ENCODE measurements around the gene CREB3L2. TPM values are rescaled to one million over a fixed set of nuclear protein-coding genes. Genes with fewer than 3 reads are reported as not detected.

The CREB3L2 gene
- total RNA-seq, 1 donor from 2014 or later: 28.3 TPM

DNA sequence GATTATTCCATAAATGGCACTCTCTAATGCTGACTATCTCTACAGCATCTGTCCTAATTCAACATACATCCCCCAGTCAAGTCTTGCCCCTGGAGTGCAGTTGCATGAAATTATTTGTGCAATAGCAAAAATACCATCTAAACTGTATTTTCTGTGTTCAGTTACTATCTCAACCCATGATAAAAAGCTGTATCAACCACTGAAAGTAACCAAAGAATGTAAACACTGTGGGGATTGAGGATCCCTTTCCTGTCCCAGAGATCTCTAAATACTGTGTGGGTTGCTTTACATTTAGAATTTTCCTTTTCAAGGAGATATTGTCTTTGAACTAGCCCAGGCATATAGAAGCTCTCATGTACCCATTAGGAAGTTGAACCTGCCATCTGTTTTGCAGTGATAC is 131.2 kb downstream of the CREB3L2 start:
- no peak for ATAC-seq

DNA sequence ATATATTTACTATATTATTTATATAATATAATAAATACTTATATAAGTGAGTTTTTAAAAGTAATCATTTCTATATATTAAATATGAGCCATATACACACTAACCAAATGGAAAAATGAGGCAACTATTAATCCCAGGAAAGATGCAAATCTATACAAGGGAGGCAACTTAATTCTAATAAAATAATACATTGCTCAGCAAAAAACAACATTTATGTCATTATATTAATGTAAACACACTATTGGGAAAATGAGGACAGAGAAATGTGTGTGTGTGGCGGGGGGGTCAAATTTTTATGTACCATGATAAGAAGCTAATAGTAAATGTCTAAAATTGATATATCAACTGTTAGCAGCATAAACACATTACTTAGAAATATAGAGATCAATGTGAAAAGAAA is 131.8 kb downstream of the CREB3L2 start:
- ATAC-seq: no peak

DNA sequence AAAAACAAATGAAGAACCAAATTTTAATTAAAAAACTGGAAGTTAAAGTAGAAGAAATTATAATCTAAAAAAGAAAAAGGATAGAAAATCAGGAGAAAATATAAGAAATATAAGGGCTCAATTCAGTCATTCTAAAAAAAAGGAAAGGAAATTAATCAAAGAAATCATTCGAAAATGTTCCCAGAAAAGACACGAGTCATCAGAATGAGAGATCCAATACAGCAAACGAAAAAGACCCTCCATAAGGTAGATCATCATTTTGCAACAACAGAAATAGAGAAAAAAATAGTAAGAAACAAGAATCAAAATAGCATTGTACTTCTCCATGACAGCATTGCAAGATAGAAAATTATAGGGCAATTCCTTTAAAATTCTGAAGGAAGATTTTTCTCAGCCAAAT is 132.6 kb downstream of the CREB3L2 start:
- no peak for ATAC-seq

DNA sequence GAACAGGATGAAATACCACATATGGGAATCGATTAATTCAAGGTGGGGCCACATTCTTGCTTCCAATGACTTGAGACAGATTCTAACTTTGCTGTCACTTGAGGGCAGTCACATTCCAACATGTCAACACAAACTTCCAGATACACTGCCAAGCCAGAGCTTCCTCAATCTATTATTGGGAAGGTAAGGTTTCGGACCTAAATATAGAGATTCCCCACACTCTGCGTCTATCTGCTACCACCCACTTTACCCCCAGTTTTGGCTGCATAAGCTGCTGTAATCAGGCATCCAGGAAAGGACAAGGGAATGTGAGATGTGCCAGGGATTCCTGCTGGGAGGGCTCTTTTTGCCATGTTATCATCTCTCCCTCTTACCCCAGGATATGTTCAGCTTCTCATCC is 134.6 kb downstream of the CREB3L2 start:
- ATAC-seq: no peak

DNA sequence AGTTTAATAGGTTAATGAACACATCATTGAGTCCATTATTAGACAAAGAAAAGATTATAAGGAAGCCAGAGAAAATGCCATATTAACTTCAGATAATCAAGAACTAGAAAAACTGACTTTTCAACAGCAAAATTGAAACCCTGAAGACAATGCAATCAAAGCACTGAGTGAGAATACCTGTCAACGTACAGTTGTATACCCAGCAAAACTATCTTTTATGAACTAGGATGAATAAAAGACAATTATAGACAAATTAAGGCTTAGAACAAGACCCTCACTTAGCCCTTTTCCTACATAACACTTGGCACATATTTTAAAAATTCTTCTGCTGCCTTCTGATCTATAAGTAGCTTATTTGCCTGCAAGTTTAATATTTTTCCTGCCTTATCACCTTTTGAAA is 136.1 kb downstream of the CREB3L2 start:
- no peak for ATAC-seq

DNA sequence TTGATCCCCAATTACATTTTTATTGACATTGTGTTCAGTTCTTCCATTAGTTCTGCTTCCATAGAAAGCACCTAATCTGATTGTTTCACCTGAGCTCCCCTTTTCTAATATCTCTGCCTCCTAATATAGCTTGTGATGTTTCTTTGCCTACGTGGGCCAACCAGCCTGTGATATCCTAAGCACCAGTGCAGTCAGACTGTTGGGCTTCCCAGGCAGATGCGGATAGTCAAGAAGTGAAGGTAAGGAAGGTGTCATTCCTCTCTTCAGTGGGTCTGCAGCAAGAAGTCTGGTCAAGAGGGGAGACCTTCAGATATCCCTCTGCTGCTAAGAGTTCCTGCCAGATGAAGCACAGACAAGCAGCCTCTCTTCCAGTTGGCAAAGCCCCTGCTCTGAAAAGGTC is 138.9 kb downstream of the CREB3L2 start:
- no peak for ATAC-seq

DNA sequence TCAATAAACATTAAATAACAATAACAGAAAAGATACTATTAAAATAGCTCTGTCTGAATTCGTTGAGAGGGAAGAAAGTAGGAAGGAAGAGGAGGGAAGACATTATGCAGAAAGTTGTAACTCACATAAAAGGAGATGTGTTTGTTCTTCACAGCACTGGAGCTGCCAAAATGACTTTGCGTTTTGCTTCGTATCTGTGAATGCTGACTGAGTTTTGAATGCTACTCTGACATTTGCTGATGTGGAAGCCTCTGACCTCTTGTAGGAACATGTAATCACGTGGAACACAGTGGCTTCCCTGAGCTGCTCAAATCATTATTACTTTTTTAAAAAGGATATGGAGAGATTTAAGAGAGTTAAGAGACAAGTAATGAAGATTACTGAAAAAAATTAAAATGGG is 139.5 kb downstream of the CREB3L2 start:
- ATAC-seq: no peak

DNA sequence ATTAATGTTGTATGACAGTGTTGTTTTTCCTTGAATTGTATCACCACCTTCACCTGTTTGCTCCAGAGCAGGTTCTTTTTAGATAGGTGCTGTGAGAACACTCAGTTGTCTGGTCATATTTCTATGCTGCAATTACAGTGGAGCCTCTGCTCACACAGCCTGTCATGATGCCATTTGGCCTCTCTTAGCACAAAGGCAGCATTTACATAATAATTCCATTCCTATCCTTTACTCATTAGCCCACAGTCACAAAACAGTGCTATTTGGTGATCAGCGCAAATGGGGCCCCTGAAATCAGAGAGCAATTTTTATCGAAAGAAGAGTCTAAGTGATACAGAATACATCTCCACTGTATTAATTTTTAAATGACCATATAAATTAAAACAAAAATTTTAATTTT is 141.3 kb downstream of the CREB3L2 start:
- ATAC-seq: no peak

DNA sequence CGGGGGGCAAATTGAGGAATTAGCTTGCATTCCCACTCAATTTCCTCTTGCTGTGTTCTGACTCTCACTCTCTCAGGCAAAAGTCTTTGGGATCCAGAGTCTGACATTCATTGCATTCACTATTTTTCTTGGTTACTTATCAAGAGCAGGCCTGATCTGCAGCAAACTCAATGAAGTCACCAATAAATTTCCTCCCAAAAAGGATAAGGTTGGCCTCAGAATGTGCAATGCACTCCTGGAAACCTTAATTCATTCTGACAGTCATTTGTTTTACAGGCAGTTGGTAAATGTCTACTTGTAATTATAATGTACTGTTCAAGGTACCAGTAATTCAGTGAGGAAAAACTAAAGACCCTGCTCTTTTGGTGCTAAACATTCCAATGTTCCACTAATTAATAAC is 148.8 kb downstream of the CREB3L2 start:
- no peak for ATAC-seq

DNA sequence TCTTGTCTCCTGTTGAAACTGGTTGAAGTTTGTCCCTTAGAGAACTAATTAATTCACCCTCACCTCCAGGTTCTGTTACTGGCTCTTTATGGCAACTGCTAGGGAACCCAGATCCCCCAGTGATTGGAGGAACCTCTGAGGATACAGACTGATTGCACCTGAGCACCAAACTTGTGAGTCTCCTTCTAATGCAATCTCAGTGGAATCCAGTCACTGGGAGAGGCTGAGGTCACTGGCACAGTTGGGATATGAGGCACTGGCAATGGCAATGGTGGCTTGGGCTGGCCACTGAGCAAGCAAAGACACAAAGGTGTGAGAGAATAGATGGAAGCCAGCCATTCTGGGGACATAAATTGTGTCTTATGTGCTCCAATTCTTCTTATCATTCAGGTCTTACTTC is 149.8 kb downstream of the CREB3L2 start:
- ATAC-seq: no peak

DNA sequence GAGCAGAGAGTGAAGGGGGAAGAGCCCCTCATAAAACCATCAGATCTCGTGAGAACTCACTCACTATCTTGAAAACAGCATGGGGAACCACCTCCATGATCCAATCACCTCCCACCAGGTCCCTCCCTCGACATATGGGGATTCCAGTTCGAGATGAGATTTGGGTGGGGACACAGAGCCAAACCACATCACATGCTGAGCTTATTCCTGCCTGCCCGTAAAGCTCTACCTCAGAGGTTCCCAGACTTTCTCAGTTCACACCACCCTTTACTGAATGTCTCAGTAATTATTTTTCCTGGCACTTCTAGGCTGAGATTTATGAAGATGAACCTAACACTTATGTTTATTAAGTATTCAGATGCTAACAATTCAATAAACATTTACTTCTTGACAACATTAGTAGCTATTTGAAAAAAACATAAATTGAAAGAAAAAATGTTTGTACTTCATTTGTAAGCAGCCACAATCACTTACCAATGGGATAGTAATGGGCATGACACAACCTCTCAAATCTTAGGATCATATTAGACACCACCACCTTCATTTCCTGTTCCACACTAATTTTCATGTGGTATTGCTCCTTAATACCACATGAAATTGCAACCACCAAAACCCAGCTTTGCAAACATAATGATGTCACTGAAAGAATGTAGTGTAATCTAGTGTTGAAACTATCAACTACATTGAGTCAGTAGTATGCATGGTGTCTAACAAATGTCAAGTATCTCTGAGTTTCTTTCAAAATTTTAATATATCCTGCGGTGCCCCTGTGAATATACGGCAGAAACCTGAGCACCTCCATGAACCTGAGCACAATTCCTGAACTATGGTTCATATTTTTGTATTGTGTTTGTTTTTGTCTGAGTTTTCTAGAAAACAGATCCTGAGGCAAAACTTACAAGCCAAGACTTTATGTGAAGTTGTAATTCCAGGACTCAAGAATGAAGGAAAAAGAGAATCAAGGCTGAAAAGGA is 150.6 kb downstream of the CREB3L2 start:
- ATAC-seq: no peak

DNA sequence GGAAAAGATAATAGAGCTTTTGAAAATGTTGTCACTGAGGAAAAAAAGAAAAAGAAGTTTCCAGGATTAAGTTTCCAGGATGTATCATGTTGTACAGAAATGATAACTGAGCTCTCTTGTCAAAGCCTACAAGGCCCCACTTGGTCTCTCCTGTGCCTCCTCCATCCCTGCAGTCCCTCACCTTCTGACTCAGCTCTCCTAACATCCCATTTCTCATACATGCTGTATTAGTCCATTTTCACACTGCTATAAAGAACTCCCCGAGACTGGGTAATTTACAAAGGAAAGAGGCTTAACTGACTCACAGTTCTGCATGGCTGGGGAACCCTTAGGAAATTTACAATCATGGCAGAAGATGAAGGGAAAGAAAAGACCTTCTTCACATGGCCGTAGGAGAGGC is 151.3 kb downstream of the CREB3L2 start:
- no peak for ATAC-seq

DNA sequence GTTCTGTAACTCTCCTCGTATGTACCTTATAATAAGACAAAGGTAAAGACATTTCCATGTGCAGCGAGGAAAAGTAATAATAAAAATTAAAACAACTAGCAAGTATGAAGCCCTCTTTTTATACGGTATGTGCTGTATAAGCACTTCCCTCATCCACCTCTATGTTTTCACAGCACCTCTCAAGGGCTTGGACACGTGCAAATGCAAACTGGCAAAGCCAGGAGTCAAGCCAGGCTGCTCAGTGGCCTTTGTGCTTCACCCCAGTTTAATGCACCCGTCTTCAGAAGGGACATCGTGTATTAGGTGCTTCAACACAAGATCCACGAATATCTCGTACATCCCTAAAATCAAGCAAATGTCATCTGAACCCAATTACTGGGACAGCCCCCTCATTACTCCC is 153.8 kb downstream of the CREB3L2 start:
- no peak for ATAC-seq

DNA sequence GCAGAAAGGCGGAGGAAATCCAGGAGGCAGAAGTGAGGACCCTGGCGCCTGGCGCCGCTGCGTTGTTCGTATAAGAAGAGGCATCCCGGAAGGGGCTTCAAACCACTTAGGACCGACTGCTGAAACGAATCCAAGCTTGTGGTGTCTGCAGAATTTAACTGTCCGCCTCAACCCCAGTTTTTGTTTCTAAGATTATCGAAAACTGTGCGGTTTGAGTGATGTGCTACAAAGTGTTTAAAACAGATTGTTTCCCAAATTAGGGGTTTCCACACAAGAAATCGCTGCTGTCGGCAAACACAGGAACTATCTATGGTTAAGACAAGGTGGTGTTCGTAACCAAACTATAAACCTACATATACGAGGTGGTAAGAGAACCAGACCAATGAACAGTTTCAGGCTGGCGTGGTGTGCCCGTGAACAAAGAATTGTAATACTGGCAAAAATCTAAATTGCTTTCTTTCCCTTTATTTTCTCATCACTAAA is 154.3 kb downstream of the CREB3L2 start:
- ATAC-seq: no peak

DNA sequence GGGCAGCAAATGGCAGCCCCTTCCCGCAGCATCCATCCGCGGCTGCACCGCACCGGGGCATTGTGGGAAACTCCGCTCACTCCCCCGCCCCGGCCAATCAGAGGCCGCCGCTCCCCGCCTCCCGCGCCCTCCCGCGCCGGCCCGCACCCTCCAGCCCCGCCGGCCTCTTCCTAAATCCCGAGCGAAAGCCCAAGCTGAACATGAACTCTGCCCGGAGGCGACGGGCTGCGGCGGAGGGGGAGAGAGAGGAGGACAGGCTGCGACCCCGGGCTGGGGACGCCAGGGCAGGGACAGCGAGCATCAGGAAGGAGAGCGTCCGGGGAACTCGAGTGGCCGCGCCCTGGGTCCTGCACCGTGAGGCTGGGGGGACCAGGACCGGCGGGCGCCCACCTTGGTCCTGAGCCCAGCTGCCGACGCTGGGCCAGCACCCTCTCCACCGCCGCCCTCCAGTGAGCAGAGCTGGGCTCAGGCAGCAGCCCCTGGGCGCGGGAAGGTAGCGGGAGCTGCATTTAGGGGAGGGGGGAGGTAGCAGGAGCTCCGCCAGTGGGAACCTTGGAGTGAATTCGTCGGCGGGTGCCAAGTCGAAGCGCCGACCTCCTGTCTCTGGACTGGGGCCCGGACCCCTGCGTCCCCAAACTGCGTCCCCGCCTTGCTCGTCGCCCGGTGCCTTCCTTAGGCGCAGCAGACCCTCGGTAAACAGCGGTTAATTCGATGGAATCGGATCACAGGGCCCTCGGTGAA is 154.9 kb downstream of the CREB3L2 start, which contains the start of gene DGKI:
TSS of gene DGKI (minus strand) at position 148 of the 741 bp plus-strand sequence.
- peak; percentile 25 for ATAC-seq

DNA sequence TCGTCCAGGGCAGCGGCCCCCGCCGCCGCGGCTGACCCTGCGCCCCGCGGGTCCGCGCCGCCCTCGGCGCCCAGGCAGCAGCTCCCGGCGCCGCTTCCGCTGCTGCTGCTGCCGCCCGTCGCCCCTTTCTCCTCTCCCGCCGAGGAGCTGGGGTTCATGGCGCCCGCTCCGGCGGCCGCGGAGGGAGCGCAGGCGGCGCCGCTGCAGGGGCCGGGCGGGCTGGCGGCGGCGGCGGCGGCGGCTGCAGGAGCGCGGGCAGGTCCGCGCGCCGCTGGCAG is 155.4 kb downstream of the CREB3L2 start:
- ATAC-seq: peak; percentile 23

DNA sequence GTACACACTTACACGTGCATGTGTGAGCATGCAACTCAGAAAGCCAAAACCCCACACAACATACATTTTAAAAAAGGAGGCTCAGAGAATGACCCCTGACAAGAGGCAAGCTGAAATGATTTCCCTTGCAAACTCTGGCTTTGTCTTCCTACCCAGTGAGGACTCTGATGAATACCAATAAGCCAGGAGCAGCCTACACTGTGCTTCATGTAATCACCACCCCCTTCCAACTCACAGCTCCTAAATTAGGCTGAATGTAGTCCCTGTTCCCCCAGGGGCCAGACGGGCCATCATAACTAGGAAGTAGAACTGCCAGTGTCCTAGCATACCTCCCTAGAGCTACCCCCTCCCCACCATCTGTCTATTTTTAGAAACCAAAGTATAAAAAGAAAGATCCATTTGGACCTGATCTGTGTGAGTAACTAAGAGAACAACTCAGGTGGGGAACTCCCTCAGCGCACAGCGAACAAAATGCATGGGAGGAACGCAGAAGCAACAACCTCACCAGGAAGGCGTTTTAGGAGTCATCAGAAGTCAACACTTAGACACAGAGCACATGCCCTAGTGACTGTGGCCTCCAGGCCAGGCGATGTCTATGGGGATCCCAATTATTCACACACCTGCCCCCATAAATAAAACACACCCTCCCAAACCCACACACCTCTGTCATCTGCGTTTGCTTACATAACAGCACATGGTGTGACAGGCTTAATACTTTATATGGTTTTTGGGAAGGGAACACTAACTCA is 157.0 kb downstream of the CREB3L2 start:
- no peak for ATAC-seq

DNA sequence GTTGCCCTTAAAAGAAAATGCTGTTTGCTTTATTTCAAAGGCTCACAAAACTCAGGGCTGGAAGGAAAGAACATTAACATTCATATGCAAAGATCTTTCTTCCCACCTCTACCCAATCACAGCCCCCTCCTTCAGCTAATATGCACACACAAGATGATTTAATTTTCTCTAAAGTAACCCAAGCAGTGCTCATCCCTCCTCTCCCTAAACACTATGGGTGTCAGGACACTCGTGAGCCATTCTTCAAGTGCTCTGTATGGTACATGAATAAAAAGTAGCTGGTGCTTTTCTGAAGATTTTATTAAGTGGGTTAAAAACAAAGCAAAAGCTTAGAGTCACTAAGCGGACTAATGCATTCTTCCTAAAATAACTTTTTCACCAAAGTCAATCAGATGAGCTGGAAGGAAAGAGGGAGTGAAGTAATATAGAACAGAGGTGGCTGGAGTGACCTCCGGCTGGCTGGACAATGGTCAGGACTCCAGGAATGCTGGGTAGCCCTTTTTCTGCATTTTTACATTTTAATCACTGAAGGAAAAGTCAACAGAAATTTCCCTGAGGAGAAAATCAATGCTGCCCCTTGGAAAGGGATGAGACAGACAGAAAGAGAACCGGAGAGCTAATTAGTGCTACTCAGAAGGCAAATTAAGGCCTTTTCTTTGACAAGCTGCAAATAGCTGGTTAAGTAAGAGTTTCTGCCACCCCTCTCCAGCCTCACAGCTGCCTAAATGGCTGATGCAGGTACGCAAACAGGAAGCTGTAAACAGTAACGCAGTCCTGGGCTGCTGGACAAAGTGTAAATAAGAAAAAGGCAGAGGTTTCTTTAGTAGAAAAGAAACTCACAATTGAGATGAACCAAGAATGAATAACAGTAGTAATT is 161.7 kb downstream of the CREB3L2 start:
- no peak for ATAC-seq

DNA sequence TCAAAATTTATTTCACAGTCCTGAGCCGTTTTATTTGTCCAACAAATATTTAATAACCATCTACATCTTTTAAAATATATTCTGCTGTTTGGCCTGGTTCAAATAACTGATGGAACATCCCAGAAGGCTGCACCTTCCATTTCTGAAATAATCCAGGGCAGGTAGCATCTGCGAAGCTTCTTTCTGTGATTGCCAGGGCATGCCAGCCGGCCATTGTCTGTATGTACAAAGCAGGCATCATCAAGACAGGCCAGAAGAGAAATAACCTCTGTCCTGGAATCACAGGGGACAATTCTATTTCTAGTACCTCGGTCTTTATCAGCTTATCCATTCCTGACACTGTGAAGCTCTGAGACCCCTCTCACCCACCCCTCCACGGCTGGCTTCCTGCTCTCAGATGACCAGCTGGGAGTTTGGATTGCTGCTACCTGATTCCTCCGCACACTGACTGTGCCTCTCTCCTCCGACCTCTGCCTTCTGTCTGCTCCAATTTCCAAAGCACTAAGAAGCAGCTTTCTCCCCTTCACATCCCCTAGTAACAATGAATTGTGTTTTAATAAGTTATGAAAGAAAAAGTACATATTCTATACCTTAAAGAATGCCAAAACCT is 163.1 kb downstream of the CREB3L2 start:
- no peak for ATAC-seq

DNA sequence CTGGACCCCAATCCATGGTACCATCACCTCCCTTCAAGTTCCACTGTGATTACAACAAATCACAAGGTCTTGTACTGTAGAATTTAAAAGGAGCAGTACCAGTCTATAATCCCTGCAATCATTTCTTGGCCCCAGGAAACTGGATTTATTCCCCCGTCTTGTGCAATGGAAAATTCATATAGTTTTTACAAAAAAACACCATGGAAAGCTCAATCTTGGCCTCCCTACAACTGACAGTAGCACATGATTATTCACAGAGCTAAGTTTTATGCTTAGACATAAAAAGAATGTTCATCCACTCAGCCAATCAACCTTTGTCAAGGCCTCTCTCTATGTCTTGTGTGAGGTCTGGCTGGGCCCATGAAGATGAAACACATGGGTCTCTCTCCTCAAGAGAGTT is 165.3 kb downstream of the CREB3L2 start:
- no peak for ATAC-seq

DNA sequence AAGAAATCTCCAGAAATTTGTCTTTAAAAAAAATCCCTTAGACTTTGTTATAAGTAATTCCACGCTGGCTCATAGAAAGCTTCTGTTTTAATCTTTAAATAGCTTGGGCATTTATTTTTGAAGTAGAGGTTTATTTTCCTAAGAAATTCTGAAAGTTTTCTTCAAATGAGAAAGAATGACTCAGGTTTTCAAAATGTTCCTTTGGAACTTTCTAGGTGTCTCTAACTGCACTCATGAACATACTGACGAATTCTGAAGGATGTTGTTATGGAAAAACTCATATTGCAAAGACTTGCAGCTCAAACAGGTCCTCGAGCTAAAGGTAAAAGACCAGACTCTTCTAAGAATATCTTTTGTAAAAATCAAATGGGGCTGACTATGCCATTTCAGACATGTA is 165.8 kb downstream of the CREB3L2 start:
- ATAC-seq: no peak

All from esophagus mucosa (tissue), 1 donor.